GM12801 (cell line): Measurements from ENCODE around the gene CTNNA3.

ENCODE experiments used
- TF ChIP-seq, protein P1 (sequence below): IDR thresholded peaks from one replicate; pipeline ENCODE4 v1.5.1; 2011; ENCODE audit warnings: control low read depth; ENCODE audit not compliant: insufficient read length; ENCODE audit errors: extremely low read depth

CTNNA3 gene

DNA sequence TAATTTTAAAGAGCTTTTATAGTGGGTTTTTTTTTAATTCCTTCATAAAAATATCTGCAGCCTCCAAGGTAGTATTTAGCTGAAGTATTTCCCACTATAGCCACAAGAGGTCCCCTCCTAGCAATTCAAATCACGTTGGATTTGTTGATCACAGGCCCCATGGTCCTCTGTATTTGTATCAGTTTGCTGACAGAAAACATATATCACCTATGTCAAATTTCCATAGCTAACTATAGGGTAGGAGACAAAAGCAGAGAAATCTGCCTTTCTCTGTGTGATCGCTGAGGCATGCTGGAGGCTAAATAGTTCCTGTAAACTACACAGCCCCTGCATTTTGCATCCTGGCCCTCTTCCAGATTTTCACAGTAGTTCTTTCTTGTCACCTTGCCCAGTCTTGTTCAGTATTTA lies 1.7 kb upstream of the CTNNA3 start:
- TF ChIP-seq, protein P1, sequence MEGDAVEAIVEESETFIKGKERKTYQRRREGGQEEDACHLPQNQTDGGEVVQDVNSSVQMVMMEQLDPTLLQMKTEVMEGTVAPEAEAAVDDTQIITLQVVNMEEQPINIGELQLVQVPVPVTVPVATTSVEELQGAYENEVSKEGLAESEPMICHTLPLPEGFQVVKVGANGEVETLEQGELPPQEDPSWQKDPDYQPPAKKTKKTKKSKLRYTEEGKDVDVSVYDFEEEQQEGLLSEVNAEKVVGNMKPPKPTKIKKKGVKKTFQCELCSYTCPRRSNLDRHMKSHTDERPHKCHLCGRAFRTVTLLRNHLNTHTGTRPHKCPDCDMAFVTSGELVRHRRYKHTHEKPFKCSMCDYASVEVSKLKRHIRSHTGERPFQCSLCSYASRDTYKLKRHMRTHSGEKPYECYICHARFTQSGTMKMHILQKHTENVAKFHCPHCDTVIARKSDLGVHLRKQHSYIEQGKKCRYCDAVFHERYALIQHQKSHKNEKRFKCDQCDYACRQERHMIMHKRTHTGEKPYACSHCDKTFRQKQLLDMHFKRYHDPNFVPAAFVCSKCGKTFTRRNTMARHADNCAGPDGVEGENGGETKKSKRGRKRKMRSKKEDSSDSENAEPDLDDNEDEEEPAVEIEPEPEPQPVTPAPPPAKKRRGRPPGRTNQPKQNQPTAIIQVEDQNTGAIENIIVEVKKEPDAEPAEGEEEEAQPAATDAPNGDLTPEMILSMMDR = no peak

- TF ChIP-seq, protein P1 = no peak
These were observed 684 bp upstream of the CTNNA3 start for GRCh38 chr10:67696679-67697078.

- TF ChIP-seq, protein P1 = no peak
These were observed 440 bp downstream of the CTNNA3 start for GRCh38 chr10:67695555-67695954.

GRCh38 chr10:67678335-67678974 lies 17.5 kb downstream of the CTNNA3 start:
- TF ChIP-seq, protein P1 = no peak

GRCh38 chr10:67676208-67676825 lies 19.7 kb downstream of the CTNNA3 start:
- TF ChIP-seq, protein P1 = no peak

DNA sequence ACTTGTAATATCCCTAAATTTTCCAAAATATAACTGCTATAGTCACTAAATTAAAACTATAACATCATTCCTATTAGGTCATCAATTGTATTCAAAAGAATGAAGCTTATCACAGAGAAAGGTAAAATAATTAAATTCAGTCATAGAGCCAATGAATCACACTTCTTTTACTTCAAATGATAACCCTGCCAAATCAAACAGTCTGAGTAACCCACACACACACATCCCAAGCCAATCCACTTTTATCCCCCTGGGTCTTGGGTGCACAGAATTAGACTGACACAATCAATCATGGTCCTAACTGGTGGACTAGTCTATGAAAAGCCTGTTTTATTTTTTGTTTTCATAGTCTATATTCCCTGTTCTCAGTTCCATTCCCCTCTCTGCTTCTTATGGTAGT lies 25.6 kb downstream of the CTNNA3 start:
- TF ChIP-seq, protein P1 = no peak

DNA sequence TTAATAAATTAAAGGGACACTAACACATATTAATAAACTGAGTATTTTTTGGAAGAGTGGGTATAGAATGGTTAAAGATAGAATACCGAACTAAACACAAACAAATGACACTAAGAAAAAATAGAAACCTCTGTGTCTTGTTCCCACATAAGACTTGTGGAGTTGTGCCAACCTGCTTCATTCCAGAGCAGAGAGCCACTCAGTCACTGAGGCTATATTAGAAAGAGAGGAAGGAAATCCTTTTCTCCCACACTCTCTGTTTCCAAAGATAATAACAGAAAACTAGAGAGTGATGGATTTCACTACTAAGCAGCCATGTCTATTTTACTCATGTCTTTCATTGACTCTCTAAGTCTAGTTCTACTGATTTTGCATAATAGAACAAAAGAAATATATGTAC lies 26.0 kb downstream of the CTNNA3 start:
- TF ChIP-seq, protein P1 = no peak
